Keratinocyte (primary cell): ENCODE data around the gene GRIK4. TPM values are rescaled to one million over a fixed set of nuclear protein-coding genes. Genes with fewer than 3 reads are reported as not detected.

Experiments
- DNase-seq: peaks from one replicate; pipeline ENCODE4 v3.0.0-alpha.2; 2011; ENCODE audit warnings: low read depth, missing footprints, low spot score
- FAIRE-seq: peaks from 2 replicates; lab custom pipeline; 2011; peaks lifted over from hg19 to GRCh38; lab: Jason Lieb, UNC
- H2AFZ ChIP-seq: 2 replicates; pipeline ENCODE4 v1.6.0; 2012; ENCODE audit warnings: low read length, control low read depth, inconsistent platforms; ENCODE audit not compliant: control insufficient read depth
- H3K27ac ChIP-seq: 2 replicates; pipeline ENCODE4 v1.5.1; 2011; ENCODE audit warnings: low read length; ENCODE audit not compliant: control insufficient read depth, insufficient read depth
- H3K27me3 ChIP-seq: 3 replicates; pipeline ENCODE4 v1.6.0; 2011; ENCODE audit warnings: low read length; ENCODE audit not compliant: control insufficient read depth, insufficient read depth; ENCODE audit errors: extremely low read depth
- H3K36me3 ChIP-seq, 2 experiments: 2 replicates in 1 of 2; 3 replicates in 1 of 2; pipeline ENCODE4 v1.5.1; 2011; ENCODE audit warnings: low read length in 2 of 2, mild to moderate bottlenecking in 1 of 2; ENCODE audit not compliant: control insufficient read depth in 2 of 2, insufficient read depth in 2 of 2; ENCODE audit errors: extremely low read depth in 1 of 2
- H3K4me1 ChIP-seq: 3 replicates; pipeline ENCODE4 v1.5.1; 2011; ENCODE audit warnings: low read length; ENCODE audit not compliant: control insufficient read depth, insufficient read depth; ENCODE audit errors: extremely low read depth
- H3K4me2 ChIP-seq: 3 replicates; pipeline ENCODE4 v1.6.0; 2011; ENCODE audit warnings: low read depth, low read length; ENCODE audit not compliant: control insufficient read depth, insufficient read depth; ENCODE audit errors: extremely low read depth
- H3K4me3 ChIP-seq, 3 experiments: fragments of 200-600 bp in 1 of 3; sonication (generic) in 1 of 3; 2 replicates in 2 of 3; 3 replicates in 1 of 3; pipeline ENCODE4 v1.5.1; 2011 to 2016; ENCODE audit warnings: low read length in 3 of 3, mild to moderate bottlenecking in 3 of 3, control low read depth in 2 of 3, inconsistent platforms in 1 of 3, low read depth in 1 of 3, mixed read lengths in 1 of 3, mixed run types in 1 of 3, moderate library complexity in 1 of 3; ENCODE audit not compliant: control insufficient read depth in 2 of 3, insufficient read depth in 2 of 3; ENCODE audit errors: extremely low read depth in 1 of 3
- H3K79me2 ChIP-seq: 2 replicates; pipeline ENCODE4 v1.6.0; 2012; ENCODE audit warnings: low read length; ENCODE audit not compliant: control insufficient read depth, insufficient read depth
- H3K9ac ChIP-seq: 3 replicates; pipeline ENCODE4 v1.6.0; 2011; ENCODE audit warnings: low read length; ENCODE audit not compliant: control insufficient read depth, insufficient read depth; ENCODE audit errors: extremely low read depth
- H3K9me1 ChIP-seq: 3 replicates; pipeline ENCODE4 v1.6.0; 2011; ENCODE audit warnings: low read length; ENCODE audit not compliant: control insufficient read depth, insufficient read depth; ENCODE audit errors: extremely low read depth
- H3K9me3 ChIP-seq: 2 replicates; pipeline ENCODE4 v1.5.1; 2012; ENCODE audit warnings: low read depth, low read length; ENCODE audit not compliant: control insufficient read depth
- H4K20me1 ChIP-seq: 3 replicates; pipeline ENCODE4 v1.6.0; 2011; ENCODE audit warnings: low read length; ENCODE audit not compliant: control insufficient read depth, insufficient read depth; ENCODE audit errors: extremely low read depth
- EZH2 ChIP-seq: IDR thresholded peaks from one replicate; pipeline ENCODE4 v1.6.1; 2012; ENCODE audit warnings: inconsistent platforms, mild to moderate bottlenecking, low read length, moderate library complexity
- dilution Hi-C: fragments of 300-500 bp; cut with MboI; formaldehyde crosslinking; loops from one replicate; pipeline ENCODE4 v1.7.0; 2020; ENCODE audit warnings: low sequenced_read_pairs; ENCODE audit not compliant: extremely low pct_ligation_motif_present
- polyA plus RNA-seq, 5 experiments: library from polyadenylated mRNA; depleted of rRNA in 3 of 5; stranded (reverse) in 3 of 5; stranded (forward) in 1 of 5; unstranded in 1 of 5; fragments of >200 nt; gene quantifications; 1 replicate in 1 of 5; 2 replicates in 3 of 5; 3 replicates in 1 of 5; pipeline versions ENCODE4 v1.2.1 to v1.2.3, GENCODE V29; 2011 to 2012; ENCODE audit warnings: missing spikeins in 2 of 5, low read depth in 1 of 5, low replicate concordance in 1 of 5
- TF ChIP-seq, protein P1 (sequence below), 3 experiments: IDR thresholded peaks in 1 of 3; conservative IDR thresholded peaks in 1 of 3; optimal IDR thresholded peaks in 1 of 3; 2 replicates in 2 of 3; 3 replicates in 1 of 3; pipeline versions ENCODE3 to v1.5.1; 2011; ENCODE audit warnings: low read length in 3 of 3, mild to moderate bottlenecking in 3 of 3, moderate library complexity in 2 of 3, control low read depth in 1 of 3, inconsistent platforms in 1 of 3; ENCODE audit not compliant: insufficient read depth in 2 of 3; ENCODE audit errors: extremely low read depth in 1 of 3

The GRIK4 gene
- polyA plus RNA-seq, 1 donor (not counting 4 experiments of a cell fraction or from before 2014, with no cell fraction given): not detected

DNA sequence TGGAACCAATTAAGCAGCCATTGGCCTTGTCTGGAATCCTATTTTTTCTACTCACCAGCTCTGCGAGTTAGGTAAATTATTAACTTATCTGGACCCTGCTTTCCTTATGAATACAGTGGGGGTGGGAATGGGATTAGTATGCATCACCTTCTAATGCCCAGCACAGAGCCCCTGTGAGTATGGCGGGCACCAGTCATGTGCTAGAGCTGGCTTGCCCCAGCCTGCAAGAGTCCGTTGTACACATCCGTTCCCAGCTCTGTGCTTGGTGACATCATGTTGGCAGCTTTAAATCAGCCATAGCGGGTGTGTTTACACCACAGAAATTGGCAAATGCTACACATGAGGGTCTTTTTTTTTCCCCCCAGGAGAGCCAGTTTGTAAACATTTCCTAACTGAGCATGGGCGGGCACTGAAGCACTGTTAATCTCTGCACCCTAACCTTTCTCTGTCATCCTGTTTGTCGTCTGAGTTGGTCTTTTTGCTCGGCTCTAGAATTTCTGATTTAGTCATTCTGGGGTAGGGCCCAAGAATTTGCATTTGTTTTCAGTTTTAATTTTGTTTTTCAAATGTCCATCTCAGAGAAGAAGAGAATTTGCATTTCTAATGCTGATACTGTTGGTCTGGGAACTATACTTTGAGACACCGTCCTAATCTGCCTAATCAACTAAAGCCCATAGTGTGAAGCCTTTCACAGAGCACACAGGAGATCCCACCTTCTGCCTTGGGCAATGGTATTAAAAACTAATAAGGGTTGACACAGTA lies 382.1 kb downstream of the GRIK4 start:
- H3K27ac ChIP-seq: no peak overlapping the region
- H3K4me1 ChIP-seq: no peaks in the 10 kb centered on the region
- no peaks in the 10 kb centered on the region for H3K79me2 ChIP-seq
- dilution Hi-C loops: no loop called here
- no peak overlapping the region for H3K9ac ChIP-seq
- no peaks in the 10 kb centered on the region for H3K36me3 ChIP-seq
- H2AFZ ChIP-seq: no peak overlapping the region
- no peak for DNase-seq
- no peak overlapping the region for H3K4me3 ChIP-seq
- no peak overlapping the region for H3K4me2 ChIP-seq
- FAIRE-seq: no peak
- no peaks in the 10 kb centered on the region for H4K20me1 ChIP-seq
- no peaks in the 10 kb centered on the region for H3K9me3 ChIP-seq
- H3K27me3 ChIP-seq: peaks cover 17% of the 10 kb centered on the region
- H3K9me1 ChIP-seq: no peaks in the 10 kb centered on the region
- TF ChIP-seq EZH2: no peak
- TF ChIP-seq, protein P1, sequence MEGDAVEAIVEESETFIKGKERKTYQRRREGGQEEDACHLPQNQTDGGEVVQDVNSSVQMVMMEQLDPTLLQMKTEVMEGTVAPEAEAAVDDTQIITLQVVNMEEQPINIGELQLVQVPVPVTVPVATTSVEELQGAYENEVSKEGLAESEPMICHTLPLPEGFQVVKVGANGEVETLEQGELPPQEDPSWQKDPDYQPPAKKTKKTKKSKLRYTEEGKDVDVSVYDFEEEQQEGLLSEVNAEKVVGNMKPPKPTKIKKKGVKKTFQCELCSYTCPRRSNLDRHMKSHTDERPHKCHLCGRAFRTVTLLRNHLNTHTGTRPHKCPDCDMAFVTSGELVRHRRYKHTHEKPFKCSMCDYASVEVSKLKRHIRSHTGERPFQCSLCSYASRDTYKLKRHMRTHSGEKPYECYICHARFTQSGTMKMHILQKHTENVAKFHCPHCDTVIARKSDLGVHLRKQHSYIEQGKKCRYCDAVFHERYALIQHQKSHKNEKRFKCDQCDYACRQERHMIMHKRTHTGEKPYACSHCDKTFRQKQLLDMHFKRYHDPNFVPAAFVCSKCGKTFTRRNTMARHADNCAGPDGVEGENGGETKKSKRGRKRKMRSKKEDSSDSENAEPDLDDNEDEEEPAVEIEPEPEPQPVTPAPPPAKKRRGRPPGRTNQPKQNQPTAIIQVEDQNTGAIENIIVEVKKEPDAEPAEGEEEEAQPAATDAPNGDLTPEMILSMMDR (optimal IDR thresholded peaks at IDR 0.05 in 1 of 3, IDR thresholded peaks at IDR 0.05 in 1 of 3, conservative IDR thresholded peaks at IDR 0.05 in 1 of 3; ENCODE audit: extremely low read depth in 1 of 3, insufficient read depth in 2 of 3, low read length in 3 of 3): no peak

- H3K4me1 ChIP-seq: no peaks in the 10 kb centered on the region
- DNase-seq: no peak
- H3K9ac ChIP-seq: no peak overlapping the region
- no peak overlapping the region for H3K4me3 ChIP-seq
- no peaks in the 10 kb centered on the region for H3K9me1 ChIP-seq
- dilution Hi-C loops: no loop called here
- no peaks in the 10 kb centered on the region for H3K79me2 ChIP-seq
- TF ChIP-seq, protein P1 (optimal IDR thresholded peaks at IDR 0.05 in 1 of 3, IDR thresholded peaks at IDR 0.05 in 1 of 3, conservative IDR thresholded peaks at IDR 0.05 in 1 of 3; ENCODE audit: extremely low read depth in 1 of 3, insufficient read depth in 2 of 3, low read length in 3 of 3): no peak
- peak; percentile 26 for TF ChIP-seq EZH2
- no peaks in the 10 kb centered on the region for H3K9me3 ChIP-seq
- H3K27ac ChIP-seq: no peak overlapping the region
- H3K27me3 ChIP-seq: peaks cover 17% of the 10 kb centered on the region
- no peak for FAIRE-seq
- no peaks in the 10 kb centered on the region for H4K20me1 ChIP-seq
- no peak overlapping the region for H2AFZ ChIP-seq
- H3K4me2 ChIP-seq: no peak overlapping the region
- no peaks in the 10 kb centered on the region for H3K36me3 ChIP-seq
These were observed 382.8 kb downstream of the GRIK4 start for GRCh38 chr11:120894202-120894985.
